Renal cortex interstitium (tissue), 11 donors: Measurements from ENCODE around the gene FMNL2. TPM values are rescaled to one million over a fixed set of nuclear protein-coding genes. Genes with fewer than 3 reads are reported as not detected.

Experiments
- DNase-seq, 11 donors: peaks; one replicate each; pipeline ENCODE4 v3.0.0-alpha.2; 2013; ENCODE audit warnings: low read depth in 9 of 11, low spot score in 4 of 11; ENCODE audit errors: extremely low read depth in 1 of 11
- polyA plus RNA-seq, 3 donors: library from polyadenylated mRNA; unstranded; fragments of 120-200 nt; gene quantifications; one replicate each; pipeline ENCODE4 v1.2.1, GENCODE V29; 2013; ENCODE audit not compliant: insufficient read length in 3 of 3

FMNL2 gene
- polyA plus RNA-seq, 3 donors, result 97.2 to 118 (median 110) TPM

GRCh38 chr2:152682663-152683062 lies 347.7 kb downstream of the FMNL2 start:
- no peak for DNase-seq

- no peak for DNase-seq
These were observed 348.4 kb downstream of the FMNL2 start for GRCh38 chr2:152683400-152683799.

GRCh38 chr2:152686321-152686720 lies 351.3 kb downstream of the FMNL2 start:
- no peak for DNase-seq

GRCh38 chr2:152693033-152693432 lies 358.1 kb downstream of the FMNL2 start:
- DNase-seq, result no peak

GRCh38 chr2:152694161-152694661 lies 359.2 kb downstream of the FMNL2 start:
- DNase-seq, result no peak

GRCh38 chr2:152695763-152696162 lies 360.8 kb downstream of the FMNL2 start:
- DNase-seq, result no peak

- no peak for DNase-seq
These were observed 361.5 kb downstream of the FMNL2 start for GRCh38 chr2:152696476-152696875.

Other genes with a start within 250 kb of the FMNL2 start
- 10 to 100 TPM; 11.7 to 16.7 (median 12.2) TPM for gene CACNB4, start 236.1 kb upstream of the FMNL2 start, polyA plus RNA-seq
- 10 to 100 TPM; 40.2 to 55.0 (median 50.3) TPM for gene STAM2, start 159.4 kb upstream of the FMNL2 start, polyA plus RNA-seq